ENCODE results near the gene CUTA.

The CUTA gene

DNA sequence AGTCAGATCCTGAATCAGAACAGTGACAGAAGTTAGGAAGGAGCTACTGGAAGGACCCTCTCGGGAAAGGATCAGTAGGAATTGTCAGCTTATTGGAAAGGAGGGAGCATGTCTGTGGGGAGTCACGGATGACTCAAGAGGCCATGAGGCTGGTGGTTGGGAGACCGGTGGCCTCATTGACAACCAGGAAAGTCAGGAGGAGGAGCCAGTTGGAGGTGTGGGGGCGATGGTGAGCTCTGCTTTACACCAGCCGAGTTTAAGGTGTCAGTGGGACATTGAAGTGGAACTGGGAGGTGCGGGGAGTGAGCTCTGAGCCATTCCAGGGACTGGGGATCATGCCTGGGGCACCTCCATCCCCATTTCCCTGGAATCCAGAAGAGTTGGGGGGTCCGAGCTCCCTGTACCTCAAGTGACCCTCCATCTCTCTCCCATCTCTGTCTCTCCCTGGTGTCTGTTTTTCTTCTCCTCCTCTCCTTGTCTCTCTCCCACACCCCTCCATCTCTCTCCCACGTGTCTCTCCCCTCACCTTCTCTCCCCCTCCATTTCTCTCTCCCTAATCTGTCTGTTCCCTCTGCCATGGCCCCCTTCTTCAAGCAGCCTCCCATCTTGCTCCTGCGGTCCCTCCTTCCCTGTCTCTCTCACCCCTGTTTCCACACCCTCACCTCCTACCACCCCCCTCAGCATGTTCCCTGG lies 22.2 kb upstream of the CUTA start:
- DNase-seq (ENCODE audit: low read depth): no peak

DNA sequence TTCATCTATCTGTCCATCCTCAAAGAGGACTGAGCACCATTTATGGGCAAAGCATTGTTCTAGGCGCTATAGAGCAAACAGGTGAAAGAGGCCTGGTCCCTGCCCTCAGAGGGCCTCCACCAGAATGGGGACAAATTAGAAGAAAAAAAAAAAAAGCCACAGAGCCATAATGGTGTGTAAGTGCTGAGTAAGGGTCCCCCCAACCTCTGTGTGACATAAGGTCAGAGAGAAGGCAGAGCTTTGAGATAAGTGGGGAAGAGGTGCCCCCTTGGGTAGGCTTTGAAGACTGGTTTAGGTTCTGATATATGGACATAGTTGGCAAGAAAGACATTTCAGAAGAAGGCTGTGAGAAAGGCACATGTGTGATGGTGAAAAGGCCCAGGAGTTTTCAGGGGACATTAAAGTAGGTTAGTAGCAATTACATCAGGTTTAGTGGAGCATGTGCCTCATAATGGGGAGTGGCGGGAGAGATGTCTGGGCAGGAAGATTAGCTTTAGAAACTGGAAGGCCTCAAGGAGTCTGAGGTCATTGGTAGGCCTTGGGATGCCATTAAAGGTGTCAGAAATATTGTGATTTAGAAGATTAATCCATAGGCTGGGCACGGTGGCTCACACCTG lies 21.2 kb upstream of the CUTA start:
- no peak for DNase-seq (ENCODE audit: low read depth)

DNA sequence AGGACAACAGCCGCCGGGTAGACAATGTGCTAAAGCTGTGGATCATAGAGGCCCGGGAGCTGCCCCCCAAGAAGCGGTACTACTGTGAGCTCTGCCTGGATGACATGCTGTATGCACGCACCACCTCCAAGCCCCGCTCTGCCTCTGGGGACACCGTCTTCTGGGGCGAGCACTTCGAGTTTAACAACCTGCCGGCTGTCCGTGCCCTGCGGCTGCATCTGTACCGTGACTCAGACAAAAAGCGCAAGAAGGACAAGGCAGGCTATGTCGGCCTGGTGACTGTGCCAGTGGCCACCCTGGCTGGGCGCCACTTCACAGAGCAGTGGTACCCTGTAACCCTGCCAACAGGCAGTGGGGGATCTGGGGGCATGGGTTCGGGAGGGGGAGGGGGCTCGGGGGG lies 19.8 kb upstream of the CUTA start:
- no peak for DNase-seq (ENCODE audit: low read depth)

DNA sequence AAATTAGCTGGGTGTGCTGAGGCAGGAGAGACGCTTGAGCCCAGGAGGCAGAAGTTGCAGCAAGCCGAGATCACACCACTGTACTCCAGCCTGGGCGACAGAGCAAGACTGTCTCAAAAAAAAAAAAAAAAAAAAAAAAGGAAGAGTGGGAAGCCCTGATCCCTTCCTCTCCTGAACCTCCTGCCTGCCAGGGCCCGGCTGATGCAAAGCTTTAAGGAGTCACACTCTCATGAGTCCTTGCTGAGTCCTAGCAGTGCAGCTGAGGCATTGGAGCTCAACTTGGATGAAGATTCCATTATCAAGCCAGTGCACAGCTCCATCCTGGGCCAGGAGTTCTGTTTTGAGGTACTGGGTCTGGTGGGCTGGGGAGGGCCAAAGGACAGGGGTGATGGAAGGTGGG lies 17.1 kb upstream of the CUTA start:
- no peak for DNase-seq (ENCODE audit: low read depth)

DNA sequence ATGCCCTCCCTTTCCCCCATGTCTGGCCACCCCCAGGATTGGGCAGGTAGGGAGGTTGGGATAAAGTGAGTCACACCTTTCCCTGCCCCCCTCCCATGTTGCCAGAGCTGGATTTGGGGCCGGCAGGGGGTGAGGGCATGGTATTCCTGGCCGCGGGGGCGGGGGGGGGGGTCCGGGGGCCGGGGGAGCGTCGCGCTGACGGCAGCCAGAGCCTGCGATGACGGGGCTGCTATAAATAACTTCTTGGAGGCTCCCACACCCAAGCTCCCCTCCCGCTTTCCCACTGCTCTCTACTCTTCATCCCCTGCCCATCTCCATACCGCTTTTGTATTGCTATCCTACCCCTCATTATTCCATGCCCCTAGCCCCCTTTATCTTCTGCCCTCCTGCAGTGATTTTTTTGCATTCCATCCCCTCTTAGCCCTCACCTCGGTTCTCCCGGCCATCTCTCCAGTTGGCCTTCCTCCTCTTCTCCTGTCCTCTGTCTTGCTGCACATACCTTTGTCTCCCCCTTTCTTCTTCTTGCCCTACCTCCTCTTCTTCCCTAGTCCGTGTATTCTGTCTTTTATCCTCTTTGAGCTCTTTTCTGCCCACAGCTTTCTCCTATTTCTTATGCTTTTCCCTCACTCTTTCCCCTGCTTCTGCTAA lies 15.8 kb upstream of the CUTA start:
- no peak for DNase-seq (ENCODE audit: low read depth)

DNA sequence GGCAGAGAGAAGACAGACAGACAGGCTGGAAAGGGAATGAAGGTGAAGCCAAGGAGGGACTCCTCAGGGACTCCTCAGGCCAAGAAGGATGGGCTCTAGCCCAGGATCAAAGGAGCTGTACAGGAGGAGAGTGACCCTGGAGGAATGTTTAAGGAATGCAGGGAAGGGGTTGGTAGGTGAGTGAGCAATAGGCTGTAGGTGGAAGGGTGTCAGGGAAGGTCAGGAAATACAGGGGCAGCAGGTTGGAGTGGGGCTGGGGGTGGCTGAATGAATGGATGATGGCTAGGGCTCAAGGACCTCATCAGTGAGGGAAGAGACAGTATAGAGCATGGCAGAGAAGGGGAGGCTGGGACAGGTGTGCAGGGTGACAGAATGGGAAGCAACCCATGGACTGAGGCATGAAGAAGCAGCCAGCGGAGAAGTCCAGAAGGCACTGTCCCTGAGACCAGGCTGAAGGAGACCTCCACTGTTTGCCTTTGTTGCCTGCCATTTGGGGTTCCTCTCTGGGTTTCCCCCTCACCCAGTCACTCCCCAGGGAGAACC lies 15.2 kb upstream of the CUTA start:
- DNase-seq (ENCODE audit: low read depth): no peak

- no peak for DNase-seq (ENCODE audit: low read depth)
Measured at GRCh38 chr6:33432546-33432945, 14.6 kb upstream of the CUTA start.

- DNase-seq (ENCODE audit: low read depth): no peak
Measured at GRCh38 chr6:33431880-33432541, 14.1 kb upstream of the CUTA start.

DNA sequence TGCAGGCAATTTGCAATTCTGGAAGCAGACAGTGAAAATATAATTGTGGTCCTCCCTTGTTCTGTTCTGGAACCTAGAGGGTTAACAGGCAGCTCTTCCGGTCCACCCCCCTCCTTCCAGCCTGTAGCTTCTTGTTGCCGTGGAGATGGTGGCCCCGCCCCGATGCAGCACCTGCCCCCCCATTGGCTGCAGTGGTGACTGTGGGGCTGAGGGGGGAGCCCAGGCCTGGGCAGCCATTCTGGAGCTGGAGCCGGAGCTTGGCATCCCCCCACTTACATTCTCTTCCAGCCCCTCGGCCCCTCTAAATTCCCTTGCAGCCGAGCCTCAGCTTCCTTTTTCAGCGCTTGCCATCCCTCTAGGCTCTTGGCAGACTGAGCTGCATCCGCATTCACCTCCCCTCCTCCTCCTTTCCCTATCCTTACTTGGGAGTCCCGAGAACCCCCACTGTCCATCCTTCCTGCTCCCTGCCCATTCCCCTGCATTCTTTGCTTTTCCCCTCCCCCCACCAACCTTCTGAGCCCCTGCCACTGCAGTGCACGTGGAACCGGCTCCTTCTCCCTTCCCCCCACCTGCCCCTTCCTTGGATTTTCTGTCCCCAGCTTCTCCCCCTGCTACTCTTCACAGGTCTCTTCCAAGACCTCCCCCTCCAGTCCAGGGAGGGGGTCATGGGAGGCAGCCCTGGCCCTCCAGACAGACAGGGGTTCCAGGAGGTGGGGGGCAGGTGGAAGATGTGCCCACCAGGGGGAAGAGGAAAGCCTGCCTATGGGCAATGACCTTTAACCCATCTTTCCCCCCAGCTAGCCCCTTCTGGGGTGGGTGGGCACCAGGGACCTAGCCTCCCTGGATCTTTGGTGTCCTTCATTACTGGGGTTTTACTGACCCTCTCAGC lies 13.3 kb upstream of the CUTA start:
- DNase-seq (ENCODE audit: low read depth): peak; percentile 79

GRCh38 chr6:33430334-33430733 lies 12.4 kb upstream of the CUTA start:
- no peak for DNase-seq (ENCODE audit: low read depth)

DNA sequence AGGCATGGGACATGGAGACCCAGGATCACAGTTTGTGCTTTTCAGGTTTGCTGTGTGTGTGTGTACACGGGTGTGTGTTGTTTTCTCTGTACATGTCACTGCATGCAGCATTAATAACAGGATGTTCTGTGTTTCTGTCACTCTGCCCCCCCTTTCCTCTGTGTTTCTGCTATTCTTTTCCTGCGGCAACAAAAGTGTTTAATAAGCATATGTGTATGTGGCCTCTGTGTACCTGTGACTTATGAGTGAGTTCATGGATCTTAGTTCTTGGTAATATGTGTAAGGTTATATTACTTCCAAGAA lies 11.8 kb upstream of the CUTA start:
- DNase-seq (ENCODE audit: low read depth): no peak

DNA sequence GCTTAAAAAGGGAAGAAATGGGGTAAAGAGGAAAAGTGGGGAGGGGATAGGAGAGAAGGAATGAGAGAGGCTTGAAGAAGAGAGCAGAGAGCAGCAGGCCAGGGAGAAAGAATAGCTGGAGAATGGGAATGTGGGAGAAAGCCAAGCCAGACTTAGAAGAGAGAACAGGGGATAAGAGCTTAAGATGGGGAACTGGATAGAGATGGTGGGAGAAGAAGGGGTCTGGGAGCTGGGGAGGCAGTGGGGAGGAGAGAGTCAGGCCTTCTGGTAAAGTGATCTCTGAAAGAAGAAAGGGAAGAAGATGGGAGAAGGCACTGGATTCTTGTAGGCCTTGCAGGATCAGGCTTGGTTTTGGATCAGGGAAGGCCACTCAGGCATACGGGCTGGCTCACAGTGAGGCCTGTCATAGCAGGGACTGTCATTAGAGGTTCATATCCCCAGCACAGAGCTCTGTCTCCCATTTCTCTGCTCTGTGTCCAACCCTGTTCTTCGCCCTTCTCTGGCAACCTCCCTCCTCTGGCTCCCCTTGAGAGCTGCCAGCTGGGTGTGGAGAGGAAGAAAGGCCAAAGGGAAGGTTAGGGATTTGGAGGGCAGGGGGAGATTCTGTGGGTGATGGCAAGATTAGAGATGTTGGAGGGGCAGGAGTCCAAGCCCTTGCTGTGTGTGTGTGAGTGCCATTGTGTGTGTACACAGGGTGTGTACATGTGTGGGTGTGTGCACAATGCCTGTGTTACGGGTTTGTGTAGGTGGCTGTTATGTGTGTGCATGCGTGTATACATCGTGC lies 11.3 kb upstream of the CUTA start:
- no peak for DNase-seq (ENCODE audit: low read depth)

DNA sequence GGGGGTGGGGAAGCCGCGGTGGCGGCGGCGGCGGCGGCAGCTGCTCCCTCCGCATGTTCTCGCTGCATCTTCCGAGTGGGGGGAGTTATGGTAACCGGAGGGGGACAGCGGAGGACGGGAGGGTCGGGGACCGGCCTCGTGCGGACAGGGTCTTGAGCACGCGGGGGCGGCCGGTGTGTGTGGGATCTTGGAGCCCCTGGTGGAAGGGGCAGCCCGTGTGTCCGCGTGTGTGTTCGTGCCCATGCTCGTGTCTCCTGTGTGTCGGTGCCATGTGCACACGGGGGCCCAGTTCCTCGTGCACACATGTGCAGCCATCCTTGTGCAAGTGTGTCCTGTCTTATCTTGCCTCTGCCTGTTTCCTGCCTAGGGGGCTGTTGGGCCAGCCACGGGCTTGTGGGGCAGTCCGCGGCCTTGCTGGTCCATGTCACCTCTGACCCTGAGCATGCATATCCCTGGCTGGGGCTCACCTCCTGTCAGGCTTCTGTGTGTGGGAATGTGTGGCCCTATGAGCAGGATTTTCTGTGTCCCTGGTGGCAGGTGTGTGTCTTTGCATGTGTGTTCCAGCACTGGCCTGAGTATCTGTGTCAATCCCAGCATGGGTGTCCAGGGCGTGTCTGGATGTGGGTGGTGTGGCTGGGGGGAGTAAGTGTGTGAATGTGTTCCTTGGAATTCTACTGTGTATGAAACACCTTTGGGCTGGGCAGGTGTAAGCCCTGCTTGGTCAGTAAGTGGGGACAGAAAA lies 10.5 kb upstream of the CUTA start:
- DNase-seq (ENCODE audit: low read depth): no peak

- peak; percentile 53 for DNase-seq (ENCODE audit: low read depth)
Measured at GRCh38 chr6:33427585-33428223, 9.8 kb upstream of the CUTA start.

- DNase-seq (ENCODE audit: low read depth): no peak
Measured at GRCh38 chr6:33426590-33427511, 8.9 kb upstream of the CUTA start.

- peak; percentile 75 for DNase-seq (ENCODE audit: low read depth)
Measured at GRCh38 chr6:33425668-33426577, 8.0 kb upstream of the CUTA start.

- DNase-seq (ENCODE audit: low read depth): no peak
Measured at GRCh38 chr6:33424855-33425667, 7.2 kb upstream of the CUTA start.
